Endometrium (tissue), 2 donors: ENCODE results near the gene STK17B.

Source experiments
- FAIRE-seq: peaks from 2 replicates; lab custom pipeline; 2012; peaks lifted over from hg19 to GRCh38; lab: Jason Lieb, UNC
- donor health status: control.
- donor health status: control.

The STK17B gene

DNA sequence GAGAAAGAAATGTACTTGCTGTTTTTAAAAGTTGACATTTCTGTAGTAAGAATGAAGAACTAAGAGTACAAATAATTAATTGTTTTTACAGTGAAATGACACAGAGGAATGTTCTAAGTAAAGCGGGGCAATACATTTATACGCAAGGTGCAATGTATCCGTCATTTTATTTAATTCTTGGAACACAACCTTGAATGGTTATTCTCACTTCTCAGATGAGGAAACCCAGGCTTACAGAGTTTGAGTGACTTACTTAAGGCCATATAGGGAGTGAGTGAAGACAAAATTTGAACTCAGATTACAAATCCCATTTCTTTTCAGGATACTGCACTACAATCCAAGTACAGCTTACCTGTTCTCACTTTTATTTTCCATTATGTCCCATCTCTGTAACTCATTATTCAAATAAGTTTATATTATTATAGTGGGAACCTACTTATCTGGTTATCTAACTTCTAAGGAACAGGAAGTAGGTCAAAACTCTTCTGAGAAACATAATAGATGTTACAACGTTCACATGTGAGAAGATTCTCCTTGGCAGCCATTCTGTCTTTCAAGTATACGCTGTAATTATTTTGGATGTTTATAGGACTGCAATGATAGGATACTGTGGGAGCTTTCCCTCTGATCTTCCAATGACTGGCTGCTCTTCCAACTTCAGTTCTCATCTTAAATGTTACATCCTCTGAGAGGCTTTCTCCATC is 12.3 kb upstream of the STK17B start:
- no peak for FAIRE-seq

DNA sequence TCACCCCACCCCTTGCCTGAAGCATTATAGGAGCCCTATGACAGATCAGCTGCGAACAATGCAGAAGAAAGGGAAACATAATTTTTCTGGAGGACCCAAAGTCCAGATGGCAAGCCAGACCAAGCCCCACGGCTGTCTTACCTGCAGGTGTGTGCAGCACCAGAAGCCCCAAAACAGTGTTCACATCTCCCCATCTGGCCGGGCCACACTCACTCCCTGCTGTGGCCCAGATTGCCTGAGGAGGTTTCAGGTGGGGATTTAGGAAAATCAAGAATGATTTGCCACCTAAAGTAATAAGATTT is 11.7 kb upstream of the STK17B start:
- no peak for FAIRE-seq

DNA sequence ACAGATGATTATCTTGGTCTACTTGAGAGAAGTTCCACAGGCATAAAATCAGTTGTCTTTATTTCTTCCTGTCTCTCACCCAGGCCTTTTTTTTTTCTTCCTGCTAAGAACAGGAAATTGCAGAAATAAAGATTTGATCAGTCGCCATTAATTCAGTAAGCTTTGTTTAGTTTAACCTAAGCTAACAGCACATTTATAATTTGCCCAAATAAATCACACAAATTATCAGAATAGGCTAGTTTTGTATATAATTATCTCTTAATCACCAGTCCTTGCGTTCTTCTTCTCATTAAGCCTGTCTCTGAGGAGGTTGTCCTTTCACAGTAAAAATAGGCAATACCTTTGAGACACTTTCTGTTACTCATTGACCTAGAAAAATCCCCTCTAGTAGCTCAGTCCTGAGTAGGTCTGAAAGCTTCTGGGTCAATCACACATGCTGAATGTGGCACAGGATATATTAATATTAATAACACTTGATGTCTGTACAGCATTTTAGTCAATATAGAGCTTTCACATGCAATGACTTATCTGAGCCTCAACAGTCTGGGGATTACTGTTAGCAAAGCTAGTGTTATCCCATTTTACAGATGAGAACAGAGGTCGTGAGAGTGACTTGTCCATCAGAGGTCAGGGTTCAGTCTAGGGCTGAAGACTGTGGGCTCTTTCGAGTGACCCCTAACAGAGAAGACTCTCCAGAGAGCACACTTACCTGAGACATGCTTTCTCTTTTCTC is 11.2 kb upstream of the STK17B start:
- no peak for FAIRE-seq

DNA sequence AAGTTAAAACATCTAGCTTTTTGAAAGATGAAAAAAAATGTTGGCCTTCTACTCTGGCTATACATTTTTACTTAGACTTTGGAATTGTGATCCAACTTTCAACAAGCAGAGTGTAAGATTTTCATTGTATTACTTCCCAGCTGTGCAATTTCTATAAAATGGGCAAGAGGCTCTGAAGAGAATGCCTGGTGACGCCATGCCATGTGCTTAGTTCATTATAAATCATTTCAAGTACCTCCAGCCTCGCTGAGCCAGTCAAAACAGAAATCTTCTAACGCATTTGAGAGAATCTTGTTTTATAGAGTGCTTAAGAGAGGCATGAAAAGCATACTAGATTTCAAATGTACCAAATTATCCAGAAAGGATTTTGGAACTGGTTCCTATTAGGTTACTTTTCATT is 10.1 kb upstream of the STK17B start:
- FAIRE-seq, result no peak

DNA sequence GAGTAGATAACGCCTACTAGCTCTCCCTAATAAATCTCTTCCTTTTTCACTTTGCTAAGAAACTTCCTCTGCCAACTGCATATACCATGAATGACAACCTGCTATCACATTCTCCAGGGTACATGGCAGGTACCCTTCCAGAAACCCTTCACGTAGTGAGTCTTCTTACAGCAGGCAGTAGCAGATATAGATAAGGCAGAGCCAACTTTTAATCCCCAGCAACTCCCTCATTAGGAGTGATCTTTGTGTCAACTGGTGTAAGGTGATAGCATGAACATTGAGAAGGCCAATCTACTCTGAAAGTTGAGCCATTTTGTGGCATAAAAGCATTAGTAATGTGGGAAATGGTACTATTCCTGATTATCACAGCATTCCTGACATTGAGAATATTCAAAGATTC is 5.7 kb upstream of the STK17B start:
- FAIRE-seq, result no peak

DNA sequence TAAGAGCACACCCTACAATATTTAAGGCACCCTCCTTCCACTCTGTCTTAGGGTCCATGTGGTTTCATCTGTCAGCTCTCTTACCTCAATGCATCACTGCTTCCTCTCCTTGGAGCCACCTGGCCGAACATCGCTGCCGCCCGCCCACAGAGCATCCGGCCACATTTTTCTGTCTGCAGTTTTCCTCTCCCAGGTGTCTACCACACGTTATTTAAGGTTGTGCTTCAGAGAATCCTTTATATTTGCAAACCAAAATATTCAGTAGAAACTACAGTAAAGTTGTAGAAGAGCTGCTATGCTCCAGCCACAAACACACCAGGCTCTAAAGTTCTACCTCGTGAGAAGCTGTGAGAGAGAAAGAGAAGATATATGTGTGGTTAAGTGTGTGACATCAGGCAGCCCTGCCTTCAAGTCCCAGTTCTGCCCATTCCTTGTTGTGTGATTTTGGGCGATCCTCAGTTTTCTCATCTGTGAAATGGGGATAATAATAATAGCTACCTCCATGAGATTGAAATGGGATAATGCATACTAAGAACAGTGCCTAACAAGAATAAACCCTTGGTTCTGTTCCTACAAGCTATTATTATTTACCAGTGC is 4.9 kb upstream of the STK17B start:
- no peak for FAIRE-seq

DNA sequence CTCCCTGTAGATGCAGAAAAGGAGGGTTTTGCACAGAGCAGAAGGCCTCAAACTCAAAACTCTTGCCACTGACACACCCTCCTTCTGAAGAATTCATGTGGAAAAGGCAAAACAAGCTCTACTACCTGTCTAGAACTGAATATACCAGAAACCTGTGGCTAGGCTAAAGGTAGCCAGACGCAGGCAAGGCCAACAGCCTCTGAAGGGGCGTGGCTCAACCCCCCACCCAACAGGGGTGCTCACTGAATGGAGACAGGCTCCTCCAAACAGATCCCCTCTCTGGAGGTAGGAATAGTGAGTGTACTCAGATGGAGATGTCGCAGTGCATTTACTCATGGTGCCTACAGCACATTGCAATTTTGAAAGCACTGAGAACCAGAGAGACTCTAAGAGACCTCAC is 3.0 kb upstream of the STK17B start:
- no peak for FAIRE-seq

DNA sequence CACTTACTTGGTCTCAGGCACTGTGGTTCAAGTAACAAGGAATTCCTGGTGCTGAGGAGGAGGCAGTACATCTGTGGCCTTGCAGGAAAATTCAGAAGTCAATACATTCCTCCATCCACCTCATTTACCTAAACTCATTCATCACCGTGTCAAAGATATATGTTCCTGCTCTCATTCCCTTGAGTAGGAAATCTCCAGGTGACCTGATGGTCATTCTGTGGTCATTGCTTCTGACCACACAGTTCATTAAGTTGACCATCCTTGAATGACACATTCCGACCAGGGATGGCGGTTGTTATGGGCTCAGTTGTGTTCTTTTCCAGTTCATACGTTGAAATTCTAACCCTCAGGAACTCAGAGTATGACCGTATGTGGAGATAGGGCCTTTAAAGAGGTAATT is 2.1 kb upstream of the STK17B start:
- FAIRE-seq, result no peak

DNA sequence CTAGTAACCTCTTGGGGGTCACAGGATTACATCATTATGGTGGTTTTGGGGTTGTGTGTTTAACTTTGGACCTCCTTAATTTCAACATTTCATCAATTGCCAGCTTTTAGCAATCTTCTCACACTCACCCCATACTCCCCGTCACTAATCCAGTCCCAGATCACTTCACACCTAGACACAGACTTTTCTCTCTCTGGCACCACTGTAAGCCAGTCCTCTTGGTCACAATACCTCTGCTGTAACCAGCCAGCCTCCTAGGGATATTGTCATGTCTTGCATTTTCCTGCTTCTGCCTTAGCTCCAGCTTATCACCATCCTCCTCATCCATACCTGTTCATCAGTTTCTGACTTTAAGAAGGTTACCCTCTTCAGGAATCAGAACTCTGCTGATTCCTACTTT is 1.6 kb upstream of the STK17B start:
- no peak for FAIRE-seq

DNA sequence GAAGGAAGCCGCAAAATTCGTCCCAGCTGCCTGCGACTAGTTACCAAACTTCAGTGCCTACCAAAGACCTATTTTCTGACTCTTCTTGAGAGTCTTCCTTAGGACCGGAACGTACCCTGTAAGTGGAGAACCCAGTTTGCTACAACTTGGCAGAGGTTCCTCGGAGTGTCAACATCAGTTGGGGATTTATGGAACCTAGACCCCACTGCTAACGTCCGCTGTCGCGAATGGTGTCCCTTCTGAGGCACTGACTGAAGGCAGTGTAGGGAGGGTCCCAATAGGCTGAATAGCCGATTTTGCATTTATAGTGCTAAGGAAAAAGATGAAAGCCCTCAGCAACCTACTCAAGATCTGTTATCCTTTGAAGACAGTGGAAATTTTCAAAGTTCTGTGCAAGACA is 568 bp upstream of the STK17B start:
- FAIRE-seq, result no peak

DNA sequence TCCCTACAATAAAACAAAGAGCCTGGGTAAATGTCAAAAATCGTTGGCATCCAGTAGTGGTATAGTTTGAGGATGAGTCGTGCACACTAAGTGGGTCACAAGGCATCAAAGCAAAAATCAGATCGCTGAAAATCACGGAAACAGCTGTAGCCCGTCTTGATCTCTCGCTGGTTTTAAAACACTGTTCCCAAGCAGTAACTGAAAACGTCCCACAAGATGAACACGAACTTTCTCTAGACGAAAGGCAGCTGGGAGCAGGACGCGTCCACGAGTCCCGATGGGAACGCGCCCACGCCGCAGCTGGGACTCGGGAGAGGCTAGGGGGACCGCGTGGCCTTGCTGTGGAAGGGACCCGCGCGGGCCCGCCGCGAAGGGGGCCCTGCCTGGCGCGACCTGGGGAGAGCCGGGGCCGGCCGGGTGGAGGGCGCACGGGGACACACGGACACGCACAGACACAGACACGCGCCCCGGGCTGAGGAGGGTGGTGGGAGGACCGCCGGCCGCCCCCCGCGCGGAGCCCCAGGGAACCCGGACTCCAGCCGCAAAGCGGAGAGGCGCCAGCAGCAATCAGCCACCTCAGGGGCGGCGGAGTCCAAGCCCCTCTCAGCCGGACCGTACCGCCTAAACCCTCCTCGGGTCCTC is 651 bp downstream of the STK17B start:
- no peak for FAIRE-seq

DNA sequence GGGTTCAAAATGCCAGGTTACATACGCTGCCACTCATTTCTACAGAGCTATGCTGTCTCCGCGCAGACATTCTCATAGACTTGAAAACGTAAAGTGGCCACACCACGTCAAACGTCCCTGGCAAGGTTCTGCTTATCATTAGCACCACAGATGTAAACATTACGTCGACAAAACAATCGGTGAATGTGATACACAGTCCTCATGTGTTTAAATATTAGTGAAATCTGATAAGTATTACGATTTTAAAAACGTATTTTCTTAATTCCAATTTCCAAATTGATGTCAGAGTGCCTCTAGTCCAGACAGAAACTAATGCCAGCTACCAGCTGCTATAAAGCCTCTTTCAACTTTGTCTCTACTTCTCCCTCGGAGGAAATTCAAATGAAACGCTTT is 1.2 kb downstream of the STK17B start:
- no peak for FAIRE-seq

DNA sequence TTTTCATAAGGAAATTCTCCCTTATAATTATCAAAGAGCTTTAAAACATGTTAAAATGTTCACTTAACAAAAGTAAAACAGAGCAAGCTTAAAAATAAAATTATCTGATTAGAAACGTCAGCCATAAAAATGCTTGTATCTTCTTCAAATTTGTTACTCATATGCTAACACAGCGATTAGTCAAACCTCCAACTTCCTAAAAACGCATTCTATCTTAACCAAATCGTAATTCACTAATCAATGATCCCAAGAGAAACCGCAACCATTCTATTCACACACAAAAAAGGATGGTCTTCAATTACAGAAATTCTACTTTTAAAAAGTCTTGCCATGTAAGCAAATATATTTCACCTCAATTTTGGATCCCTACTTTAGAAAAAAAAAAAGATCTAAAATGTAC is 1.9 kb downstream of the STK17B start:
- FAIRE-seq, result no peak

DNA sequence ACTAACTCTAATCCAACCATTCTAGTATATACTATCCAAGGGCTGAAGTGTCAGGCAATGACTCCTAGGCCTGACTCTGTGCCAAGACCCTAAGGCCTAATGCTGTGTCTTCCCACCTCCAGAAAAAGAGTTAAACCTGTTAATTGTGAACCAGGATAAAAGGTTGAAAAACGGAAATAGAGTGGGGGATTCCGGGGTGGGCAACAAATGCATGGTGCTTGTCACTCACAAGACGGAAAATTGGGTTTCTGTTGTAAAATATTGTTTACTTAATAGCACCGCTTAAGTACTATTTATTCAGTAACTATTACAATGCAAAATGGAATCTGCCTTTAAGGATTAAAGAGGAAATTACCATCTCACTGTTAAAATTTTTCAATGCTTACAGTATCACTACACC is 3.2 kb downstream of the STK17B start:
- no peak for FAIRE-seq

DNA sequence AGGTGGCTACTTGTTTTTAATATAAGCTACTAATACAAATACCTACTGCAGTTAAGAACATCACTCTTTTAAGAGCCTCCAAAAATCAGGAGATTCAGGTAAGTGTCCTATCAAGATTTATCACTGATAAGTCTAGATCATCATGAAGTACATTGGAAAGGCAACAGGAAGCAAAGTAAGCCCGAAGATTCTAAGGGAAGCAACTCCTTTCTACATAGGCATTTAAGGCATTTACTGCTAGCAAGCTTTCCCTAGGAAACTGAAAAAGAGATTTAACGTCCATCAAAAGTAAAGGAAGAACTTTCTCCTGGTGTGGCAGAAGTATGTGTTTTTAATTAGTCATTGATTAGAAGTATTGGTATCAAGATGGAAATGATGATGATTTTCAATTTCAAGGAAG is 3.7 kb downstream of the STK17B start:
- FAIRE-seq, result no peak

DNA sequence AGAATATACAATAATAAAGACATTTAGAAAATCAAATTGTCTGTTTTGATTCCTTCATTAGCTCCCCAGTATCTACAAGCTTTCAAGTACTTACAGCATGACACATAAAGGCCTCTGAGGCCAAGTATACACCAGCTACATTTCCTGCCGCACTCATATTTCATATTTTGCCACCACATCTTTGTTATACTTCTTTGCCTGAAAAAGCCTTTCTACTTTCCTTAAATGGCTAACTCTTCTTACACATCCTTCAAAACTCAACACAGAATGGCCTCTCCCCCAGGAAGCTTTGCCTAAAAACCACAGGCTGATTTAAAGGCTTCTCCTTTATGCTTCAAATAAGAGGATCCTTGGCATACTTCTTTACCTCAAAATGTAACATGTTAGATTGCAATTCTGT is 4.5 kb downstream of the STK17B start:
- FAIRE-seq, result no peak

DNA sequence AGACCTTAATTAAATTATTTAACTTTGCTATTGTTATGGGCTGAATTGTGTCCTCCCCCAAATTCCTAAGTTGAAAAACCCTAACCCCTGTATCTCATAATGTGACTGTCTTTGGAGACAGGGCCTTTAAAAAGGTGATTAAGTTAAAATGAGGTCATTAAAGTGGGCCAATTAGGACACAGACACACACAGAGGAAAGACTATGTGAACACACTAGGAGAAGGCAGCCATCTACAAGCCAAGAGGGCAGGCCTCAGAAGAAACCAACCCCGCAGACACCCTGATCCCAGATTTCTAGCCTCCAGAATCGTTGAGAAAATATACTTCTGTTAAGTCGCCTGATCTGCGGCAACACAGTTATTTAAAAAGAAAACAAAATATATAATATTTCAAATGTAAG is 6.4 kb downstream of the STK17B start:
- no peak for FAIRE-seq

DNA sequence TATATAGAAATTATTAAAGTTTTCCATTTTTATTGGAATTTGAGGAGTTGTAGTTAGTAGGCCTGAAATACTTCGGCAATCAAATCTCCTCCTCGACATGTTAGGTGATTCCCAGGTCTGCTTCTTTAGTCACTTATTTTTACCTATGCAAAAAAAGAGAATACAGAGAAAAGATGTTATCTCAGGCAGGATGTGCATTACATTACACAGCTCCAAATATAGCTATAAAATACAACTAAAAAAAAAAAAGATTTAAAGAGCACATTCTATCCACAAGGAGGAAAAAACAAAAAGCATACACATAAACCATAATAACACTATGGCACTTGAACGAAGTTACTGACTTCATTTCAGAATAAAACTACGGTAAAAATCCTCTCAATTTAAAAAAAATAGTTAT is 8.1 kb downstream of the STK17B start:
- FAIRE-seq, result no peak

DNA sequence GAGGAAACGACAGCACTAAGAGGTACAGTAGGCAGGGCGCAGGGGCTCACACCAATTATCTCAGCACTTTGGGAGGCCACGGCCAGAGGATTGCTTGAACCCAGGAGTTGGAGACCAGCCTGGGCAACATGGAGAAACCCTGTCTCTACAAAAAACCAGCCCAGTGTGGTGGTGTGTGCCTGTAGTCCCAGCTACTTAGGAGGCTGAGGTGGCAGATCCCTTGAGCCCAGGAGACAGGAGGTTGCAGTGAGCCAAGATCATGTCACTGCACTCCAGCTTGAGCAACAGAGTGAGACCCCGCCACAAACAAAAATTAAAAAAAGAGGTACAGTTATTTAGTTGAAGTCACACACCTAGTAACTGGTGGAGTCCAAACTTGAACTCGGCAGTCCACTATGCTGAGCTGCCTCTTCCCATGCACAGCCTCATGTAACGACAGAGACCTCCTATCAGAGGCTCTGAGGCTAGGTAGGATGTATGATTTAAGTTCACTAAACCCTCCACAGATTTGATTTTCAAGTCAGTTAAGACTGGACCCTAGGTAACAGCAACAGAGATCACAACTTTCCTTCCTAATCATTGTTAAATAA is 8.7 kb downstream of the STK17B start:
- FAIRE-seq, result no peak

DNA sequence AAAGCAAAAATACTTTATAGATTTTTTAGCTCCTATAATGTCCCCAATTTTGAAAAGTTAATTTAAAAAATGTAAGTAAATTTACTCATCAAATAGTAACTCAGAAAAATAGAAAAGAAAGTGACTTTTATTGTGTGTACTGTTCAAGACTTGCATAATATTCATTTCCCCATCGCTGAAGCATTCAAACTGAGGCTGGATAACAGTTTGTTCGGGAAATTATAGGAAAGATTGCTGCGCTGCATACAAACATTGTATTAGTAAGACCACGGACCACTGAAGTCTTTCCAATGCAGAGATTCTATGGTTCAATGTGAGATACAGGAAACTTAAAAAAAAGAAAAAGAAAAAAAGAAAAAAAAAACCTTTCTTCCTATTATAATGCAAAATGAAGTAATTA is 10.4 kb downstream of the STK17B start:
- FAIRE-seq, result no peak

DNA sequence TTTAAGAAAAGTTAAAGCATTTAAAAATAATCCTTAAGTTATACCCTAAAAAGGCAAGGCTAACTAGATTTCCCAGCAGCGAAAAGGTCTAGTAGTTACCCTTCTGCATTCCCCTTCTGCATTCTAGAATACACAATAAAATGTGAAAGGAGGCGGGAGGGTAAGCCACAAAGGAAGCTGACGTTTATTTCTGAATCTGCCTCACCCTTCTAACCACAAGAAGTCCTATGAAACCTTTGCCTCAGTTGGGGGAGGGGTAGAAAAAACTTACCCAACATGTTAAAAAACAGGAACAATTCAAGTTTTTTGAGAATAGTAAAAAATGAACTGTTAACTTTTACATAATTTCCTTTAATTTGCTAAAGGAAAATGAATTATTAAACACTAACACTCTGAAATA is 11.3 kb downstream of the STK17B start:
- FAIRE-seq, result peak; percentile 68

DNA sequence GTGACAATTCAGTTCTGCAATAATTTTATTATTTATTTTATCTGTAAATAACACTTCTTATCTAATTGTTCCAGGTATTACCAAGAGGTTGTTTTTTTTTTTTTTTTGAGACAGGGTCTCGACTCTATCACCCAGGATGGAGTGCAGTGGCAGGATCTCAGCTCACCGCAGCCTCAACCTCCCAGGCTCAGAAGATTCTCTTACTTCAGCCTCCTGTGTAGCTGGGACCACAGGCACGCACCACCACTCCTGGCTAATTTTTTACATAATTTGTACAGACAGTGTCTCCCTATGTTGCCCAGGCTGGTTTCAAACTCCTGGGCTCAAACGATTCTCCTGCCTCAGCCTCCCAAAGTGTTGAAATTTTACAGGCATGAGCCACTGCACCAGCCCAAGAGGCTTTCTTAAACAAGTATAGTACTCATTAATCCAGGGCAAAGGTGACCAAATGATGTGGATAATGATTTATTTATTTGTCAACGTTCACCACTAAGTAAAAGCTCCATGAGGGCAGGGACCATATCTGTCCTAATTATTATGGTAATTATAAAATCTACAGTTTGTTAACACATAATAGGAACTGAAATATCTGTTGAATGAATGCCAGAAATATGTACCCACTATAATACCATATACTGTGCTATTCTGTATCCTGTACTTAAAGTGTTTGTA is 12.0 kb downstream of the STK17B start:
- no peak for FAIRE-seq

DNA sequence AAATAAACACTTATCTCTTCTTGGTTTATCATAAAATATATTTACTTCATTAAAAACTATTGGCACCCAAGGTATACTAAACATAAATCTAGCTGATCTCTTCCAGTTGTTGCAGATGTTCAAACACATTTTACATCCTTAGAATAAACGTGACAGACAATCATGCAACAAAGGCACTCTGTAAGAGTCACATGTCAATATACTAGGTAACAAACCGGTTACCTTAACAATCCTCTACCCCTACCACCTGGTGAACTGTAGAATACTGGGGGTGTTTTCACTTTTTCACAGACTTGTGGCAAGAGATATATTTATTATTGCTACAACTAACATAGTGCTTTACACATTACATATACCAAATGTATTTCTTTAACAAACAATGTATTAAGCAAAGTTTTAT is 15.8 kb downstream of the STK17B start:
- FAIRE-seq, result no peak
